H1 (cell line): Measurements from ENCODE around the gene TBL1Y. TPM values are rescaled to one million over a fixed set of nuclear protein-coding genes. Genes with fewer than 3 reads are reported as not detected.

Experiments
- ZNF274 ChIP-seq: IDR thresholded peaks from 2 replicates; pipeline ENCODE4 v1.7.0; 2012; ENCODE audit warnings: low read length, borderline replicate concordance; ENCODE audit errors: extremely low read depth
- polyA plus RNA-seq, 7 experiments: library from polyadenylated mRNA; depleted of rRNA in 3 of 7; stranded (reverse) in 5 of 7; unstranded in 2 of 7; fragments of >200 nt in 5 of 7; fragments of 200-250 nt in 2 of 7; gene quantifications; 1 replicate in 5 of 7; 2 replicates in 1 of 7; 4 replicates in 1 of 7; pipeline versions ENCODE4 v1.2.1 to v1.2.3, GENCODE V29; 2011 to 2013; ENCODE audit warnings: missing spikeins in 2 of 7, mixed read lengths in 2 of 7
- total RNA-seq: library from RNA; stranded (reverse); fragmentation: NEBNext Ultra II Directional; extraction: Animal tissue kit (Norgen Biotek cat#: 25700); gene quantifications from 2 replicates; pipeline ENCODE4 v1.2.1, GENCODE V29; 2021
- TF ChIP-seq, protein P1 (sequence below): IDR thresholded peaks from 2 replicates; pipeline ENCODE4 v1.6.1; 2011; ENCODE audit warnings: low read depth, mild to moderate bottlenecking, low read length; ENCODE audit not compliant: insufficient read depth

TBL1Y gene
- total and polyA plus RNA-seq, 2 of the 8 experiments (the other 6 are each of a cell fraction or from before 2014, with no cell fraction given), result 2.5 to 4.2 TPM

DNA sequence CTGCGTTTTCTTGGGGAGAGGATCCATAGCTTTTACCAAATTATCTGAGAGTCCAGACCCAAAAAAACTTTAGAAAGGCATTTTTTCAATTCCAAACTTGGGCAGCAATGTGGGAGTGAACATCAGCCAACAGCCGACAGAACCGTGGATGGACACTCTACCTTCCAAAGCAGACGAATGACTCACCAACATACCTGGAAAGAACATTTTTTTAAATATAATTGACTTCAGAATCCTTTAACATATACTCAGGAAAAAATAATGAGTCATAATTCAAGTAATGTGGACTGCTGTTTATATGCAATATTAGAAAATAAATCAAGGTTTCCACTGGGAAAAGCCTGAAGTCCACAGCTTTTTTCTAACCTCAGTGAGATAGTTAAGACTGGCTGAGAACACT, 211.7 kb downstream of the TBL1Y start (continued):
- TF ChIP-seq, protein P1, sequence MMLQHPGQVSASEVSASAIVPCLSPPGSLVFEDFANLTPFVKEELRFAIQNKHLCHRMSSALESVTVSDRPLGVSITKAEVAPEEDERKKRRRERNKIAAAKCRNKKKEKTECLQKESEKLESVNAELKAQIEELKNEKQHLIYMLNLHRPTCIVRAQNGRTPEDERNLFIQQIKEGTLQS, result no peak
- no peak for TF ChIP-seq ZNF274
